ENCODE measurements around the gene ZNF181. TPM values are rescaled to one million over a fixed set of nuclear protein-coding genes. Genes with fewer than 3 reads are reported as not detected.
"Not testable (repeated sequence)": the region's sequence is repeated elsewhere in the genome, so short reads cannot be mapped to it uniquely, and the experiment has no call there.

Gene ZNF181
- total RNA-seq (ENCODE audit: insufficient read depth, low replicate concordance), result 53.9 TPM

DNA sequence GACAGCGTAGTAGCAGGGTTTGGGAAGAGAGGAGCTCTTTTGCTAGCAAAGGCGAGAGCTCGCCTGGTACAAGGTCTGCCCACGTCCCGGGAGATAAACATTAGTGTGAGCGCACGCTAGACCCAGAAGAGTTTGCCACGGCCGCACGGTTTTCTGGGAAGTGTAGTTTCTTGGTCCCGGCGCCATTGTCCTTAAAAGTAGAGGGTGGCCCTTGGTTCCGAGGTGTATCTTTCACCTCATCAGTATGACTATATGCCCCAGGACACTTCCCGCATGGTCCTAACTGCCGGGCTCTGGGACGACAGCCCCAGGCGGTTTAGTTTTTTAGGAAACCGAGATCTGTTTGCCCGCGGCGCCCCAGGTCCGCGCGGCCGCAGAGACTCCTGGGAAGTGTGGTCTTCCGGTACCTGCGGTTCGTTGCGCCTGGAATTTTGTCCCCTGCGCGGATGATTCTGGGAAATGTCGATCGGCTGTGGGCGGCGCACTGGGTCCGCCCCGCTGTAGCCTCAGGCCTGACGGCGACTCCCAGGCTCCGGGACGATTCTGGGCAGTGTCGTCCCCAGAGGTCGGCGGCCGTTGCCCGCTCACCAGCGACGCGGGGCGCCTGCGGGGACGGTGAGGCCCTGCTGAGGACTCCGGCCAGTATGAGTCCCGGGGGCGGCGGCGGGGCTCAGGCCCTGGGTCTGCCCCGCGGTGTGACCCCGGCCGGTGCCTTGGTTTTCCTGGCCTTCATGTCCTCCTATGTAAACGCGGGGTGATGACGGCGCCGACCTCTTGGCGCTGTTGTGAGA, at the start of gene ZNF181:
TSS of gene ZNF181 (plus strand) at position 498 of the 791 bp plus-strand sequence. CDS start 795 bp downstream, outside the sequence.
- peak; percentile 96 for DNase-seq (ENCODE audit: low spot score)

DNA sequence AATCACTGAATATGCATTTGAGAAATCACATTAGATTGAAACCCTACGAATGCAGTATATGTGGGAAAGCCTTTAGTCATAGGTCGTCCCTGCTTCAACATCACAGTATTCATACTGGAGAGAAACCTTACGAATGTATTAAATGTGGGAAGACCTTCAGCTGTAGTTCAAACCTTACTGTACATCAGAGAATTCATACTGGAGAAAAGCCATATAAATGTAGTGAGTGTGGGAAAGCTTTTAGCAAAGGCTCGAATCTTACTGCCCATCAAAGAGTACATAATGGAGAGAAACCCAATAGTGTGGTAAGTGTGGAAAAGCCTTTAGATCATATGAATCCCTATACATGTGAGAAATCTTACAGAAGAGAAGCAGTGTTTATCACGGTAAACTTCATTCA, 48.8 kb upstream of the ZNF181 start:
- DNase-seq (ENCODE audit: low spot score), result not testable (repeated sequence)

- DNase-seq (ENCODE audit: low spot score), result no peak
These were observed 47.6 kb upstream of the ZNF181 start for GRCh38 chr19:34686455-34686854.

DNA sequence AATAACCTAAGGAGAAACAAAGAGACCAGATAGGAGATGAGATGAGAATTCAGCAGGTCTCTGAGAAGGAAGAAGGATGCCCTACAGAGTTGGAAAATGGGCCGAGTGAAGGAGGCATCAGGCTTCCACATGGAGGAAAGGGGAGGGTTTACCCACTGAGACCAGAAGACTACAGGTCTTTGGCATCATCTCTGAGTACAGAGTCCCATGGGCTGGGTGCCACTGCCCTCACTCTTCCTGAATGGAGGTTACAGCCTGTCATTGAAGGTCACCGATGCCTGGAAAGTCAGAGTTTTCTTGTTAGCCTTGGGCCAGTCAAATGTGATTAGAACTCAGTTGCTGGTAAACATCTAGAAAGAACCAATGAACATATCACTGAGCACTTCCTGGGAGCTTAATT, 46.7 kb upstream of the ZNF181 start:
- DNase-seq (ENCODE audit: low spot score), result no peak

- DNase-seq (ENCODE audit: low spot score), result no peak
These were observed 45.5 kb upstream of the ZNF181 start for GRCh38 chr19:34688592-34688991.

DNA sequence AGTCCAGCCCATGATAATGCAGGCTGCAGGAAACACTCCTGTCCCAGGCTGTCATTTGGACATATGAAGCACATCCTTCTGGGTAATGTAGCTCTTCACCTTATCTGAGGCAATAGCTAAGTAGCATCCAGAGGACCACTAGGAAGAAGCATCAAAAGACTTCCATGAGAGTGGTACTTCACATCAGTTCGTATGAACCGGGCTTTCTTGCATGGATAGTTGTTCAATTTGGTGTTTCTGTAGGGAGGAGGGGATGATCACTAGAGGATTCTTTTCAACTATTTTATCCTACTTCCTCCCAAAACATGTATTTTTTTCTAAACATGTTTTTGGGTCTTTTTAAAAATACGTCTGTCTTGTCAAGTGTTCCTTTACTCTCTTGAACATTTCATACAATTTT, 43.7 kb upstream of the ZNF181 start:
- DNase-seq (ENCODE audit: low spot score), result no peak

DNA sequence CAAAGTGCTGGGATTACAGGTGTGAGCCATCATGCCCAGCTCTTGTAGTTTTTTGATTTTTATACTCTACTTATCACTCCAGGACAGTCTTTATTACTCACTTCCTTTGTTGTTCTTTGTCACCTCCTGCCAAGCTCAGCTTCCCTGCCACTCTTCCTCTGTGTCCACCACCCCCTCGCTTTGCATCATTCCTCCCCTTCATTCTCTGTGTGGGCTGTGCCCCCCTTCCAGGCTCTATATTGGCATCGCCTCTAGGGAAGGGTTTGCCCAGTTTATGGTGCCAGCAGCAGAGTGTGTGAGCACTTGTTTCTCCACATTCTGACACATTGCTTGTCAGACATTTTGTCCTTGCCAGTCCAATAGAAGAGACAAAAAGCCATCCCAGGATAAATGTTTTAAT, 41.5 kb upstream of the ZNF181 start:
- DNase-seq (ENCODE audit: low spot score), result no peak

DNA sequence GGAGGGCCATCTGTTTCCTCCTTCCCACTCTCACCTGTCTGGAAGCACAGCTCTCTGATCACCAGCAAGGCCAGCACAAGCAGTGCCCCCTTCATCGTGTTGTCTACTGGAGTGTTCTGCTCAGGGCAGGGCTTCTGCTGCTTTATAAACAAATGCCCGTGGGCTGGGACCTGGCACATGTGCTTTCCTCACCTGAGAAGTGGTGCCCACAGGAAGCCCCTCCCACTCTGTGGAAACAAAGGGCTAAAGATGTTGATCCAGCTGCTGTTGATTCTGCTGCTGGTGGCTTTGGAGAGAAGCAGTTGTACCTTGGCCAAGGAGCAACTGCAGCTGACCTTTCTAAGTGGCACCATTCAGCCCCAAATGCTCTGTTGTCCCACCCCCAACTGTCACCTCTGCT, 26.4 kb upstream of the ZNF181 start:
- DNase-seq (ENCODE audit: low spot score), result no peak

- DNase-seq (ENCODE audit: low spot score), result no peak
These were observed 22.2 kb upstream of the ZNF181 start for GRCh38 chr19:34711890-34712289.

DNA sequence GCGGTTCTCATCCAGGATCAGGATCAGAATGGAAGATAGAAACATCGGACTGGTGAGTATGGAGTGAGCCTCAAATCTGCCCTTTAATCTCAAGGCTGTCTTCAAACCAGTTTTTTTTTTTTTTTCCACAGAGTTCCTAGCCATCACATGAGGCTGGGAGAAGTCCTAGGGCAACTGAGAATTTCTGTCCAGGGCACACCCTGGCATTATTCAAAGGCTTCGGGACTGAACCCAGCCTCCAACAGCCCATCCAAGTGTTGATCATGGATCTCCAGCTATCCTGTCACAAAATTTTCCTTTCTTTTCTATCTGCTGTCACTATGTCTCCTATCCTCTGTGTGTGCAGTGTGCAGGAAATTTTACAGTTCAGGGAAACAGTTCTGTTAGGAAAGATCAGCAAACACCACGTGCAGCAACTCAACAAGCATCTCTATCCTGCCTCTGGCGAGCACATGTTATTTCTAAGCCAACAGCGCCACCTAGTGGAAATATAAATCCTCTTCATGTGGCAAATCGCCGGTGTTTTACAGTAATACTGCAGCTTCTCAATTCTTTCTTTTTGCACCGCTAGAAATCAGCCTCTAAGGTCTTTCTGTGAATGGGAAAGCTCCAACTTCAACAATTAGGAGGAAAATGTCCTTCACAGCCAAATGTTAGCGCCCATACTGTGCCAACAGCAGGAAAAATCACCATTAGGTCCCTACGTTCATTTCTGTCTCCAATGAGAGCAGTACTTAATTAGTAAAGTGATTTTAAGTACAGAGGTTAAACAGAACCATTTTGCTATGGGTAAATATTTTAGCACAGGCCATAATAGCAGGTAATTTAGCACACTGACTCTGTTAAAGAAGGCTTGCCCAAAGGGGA, 21.4 kb upstream of the ZNF181 start:
- DNase-seq (ENCODE audit: low spot score), result peak; percentile 28

- DNase-seq (ENCODE audit: low spot score), result no peak
These were observed 20.8 kb upstream of the ZNF181 start for GRCh38 chr19:34713262-34713637.

DNA sequence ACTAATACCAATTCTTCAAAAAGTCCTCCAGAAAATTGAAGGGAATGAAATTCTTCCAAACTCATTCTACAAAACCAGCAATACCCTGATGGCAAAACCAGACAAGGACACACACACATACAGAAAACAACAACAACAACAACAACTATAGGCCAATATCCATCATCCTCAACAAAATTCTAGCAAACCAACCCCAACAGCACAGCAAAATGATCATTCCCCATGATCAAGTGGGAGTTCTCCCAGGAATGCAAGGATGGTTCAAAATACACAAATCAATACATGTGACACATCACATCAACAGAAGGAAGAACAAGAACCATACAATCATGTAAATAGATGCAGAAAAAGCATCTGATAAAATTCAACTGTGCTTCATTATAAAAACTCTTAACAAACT, 18.7 kb upstream of the ZNF181 start:
- DNase-seq (ENCODE audit: low spot score), result no peak

- DNase-seq (ENCODE audit: low spot score), result no peak
These were observed 11.7 kb upstream of the ZNF181 start for GRCh38 chr19:34722353-34722752.

- DNase-seq (ENCODE audit: low spot score), result no peak
These were observed 8.6 kb upstream of the ZNF181 start for GRCh38 chr19:34725400-34725799.

GRCh38 chr19:34731019-34731829, 2.8 kb upstream of the ZNF181 start:
- DNase-seq (ENCODE audit: low spot score), result no peak

- DNase-seq (ENCODE audit: low spot score), result no peak
These were observed 2.1 kb upstream of the ZNF181 start for GRCh38 chr19:34731964-34732363.

DNA sequence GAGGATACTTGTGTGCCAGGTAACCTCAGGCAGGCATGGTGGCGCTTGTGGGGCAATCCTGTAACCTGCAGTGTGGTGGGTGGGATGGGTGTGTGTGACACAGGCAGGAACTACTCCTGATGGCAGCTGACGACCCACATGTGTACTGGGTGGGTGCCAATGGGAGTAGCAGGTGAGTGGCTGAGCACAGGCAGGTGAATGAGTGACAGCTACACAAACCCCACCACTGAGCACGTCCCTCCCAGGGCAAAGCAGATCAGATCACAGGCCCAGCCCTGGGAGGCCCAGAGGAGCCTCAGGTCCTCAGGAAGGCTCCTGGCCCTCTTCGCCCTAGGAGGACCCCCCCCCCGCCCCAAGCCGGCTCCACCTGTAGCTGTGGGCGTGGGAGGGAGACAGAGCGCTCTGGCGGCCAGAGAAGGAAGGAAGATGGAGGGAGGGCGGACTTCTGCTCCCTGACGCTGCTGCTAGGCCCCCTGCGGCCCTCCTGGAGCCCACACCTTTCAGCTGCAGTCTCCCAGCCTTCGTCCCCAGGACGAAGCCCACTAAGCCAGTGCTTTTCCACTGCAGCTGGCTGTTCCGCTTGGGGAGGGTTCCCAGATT, 1.3 kb upstream of the ZNF181 start:
- no peak for DNase-seq (ENCODE audit: low spot score)

DNA sequence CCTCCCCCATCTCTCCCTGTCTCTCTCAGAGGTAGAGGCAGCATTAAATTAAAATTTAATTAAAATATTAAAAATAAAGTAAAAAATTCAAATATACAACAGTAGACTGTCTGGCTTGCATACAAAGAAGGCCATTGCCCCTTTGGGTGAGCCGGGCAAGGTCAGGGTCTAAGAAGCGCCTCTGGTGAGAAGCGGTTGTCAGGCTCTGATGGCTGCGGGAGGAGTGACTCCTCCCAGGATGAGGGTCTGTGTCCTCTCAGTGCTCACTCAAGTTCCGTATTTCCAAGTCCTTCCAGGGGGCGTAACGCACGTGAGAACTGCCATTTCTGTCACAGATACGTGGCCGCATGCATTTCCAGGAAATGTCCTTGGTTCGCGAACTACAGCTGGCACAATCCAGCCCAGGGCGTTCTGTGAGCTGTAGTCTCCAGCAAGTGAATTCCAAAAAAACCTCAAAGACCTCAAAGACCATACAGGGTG, 737 bp upstream of the ZNF181 start:
- no peak for DNase-seq (ENCODE audit: low spot score)

DNA sequence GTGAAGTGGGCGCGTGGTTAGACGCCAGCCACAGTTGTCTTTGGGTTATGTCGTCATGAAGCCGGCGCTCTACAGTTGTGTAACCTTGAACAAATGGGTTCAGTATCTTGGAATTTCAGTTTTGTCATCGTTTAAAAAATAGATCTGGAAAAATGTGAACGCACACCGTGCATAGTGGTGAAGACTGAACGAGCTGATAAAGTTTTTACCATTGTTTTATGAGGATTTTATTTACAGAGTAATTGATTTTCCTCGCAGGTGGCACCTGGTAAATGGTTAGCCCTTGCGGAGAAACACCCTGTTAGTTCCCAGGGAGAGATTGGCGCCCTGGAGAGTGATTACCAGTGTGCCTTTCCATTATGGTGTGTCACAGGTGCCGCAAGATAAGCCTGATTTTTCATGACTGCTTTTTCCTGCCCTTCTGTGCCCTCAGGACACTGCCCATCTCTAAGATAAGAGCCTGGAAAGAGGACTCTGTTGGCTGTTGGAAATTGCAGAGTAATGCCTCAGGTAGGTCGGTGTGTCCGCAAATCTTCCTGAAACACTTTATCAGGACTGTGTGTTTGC, 577 bp downstream of the ZNF181 start:
- no peak for DNase-seq (ENCODE audit: low spot score)

DNA sequence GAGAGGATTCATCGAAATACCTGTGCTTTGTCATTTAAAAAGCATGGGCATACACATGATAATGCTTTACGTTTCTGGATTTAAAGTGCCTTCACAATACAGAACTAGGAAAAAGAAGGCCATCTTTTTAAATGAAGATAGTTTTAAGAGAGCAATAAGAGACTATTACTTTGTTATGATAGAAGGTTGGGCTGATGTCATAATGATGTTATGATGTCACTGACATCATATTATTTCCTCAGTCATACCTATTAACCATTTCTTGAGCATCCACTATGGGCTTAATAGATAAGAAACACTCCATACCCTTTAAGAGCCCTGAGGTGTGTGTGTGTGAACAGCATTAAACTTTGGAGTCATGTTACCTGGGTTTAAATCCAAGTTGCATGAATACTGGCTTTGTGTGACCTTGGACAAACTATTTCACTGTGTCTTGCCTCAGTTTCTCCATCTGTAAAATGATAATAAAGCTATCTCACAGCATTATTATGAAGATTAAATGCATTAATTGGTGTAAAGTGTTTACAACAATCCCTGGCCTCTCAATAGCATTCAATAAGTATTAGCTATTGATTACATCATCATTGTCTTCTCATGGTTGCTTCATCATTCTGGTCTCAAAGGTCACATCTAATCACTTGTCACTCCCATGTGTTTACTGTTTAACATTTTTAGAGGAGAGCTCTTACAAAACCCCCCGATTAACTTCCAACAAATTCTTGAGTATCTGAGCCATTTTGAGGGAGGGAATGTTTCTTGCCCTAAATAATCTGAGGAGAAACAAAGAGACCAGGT, 11.1 kb downstream of the ZNF181 start:
- no peak for DNase-seq (ENCODE audit: low spot score)
